HAP-1 (cell line): ENCODE data around the gene DKK3.
A peak's percentile ranks its signal among the peaks of the same experiment; 100 is the strongest.

ENCODE experiments used
- DNase-seq, 2 experiments: peaks; one replicate each; pipeline ENCODE4 v3.0.0-alpha.2; 2016 to 2020; ENCODE audit warnings: low spot score in 2 of 2
- H3K27me3 ChIP-seq: fragments of 250-450 bp; sonication (Bioruptor Pico); 2 replicates; pipeline ENCODE4 v1.5.1; 2020; ENCODE audit warnings: low read depth, mild to moderate bottlenecking, moderate library complexity
- H3K36me3 ChIP-seq: fragments of 250-450 bp; sonication (Bioruptor Pico); replicated peaks from 2 replicates; pipeline ENCODE4 v1.5.1; 2020; ENCODE audit warnings: mild to moderate bottlenecking
- H3K4me1 ChIP-seq: fragments of 250-450 bp; sonication (Bioruptor Pico); 2 replicates; pipeline ENCODE4 v1.5.1; 2020; ENCODE audit warnings: mild to moderate bottlenecking
- H3K4me3 ChIP-seq: fragments of 250-450 bp; sonication (Bioruptor Pico); 2 replicates; pipeline ENCODE4 v1.5.1; 2020; ENCODE audit warnings: mild to moderate bottlenecking, moderate library complexity
- H3K9me3 ChIP-seq: fragments of 250-450 bp; sonication (Bioruptor Pico); 2 replicates; pipeline ENCODE4 v1.5.1; 2020; ENCODE audit warnings: mild to moderate bottlenecking, moderate library complexity
- in situ Hi-C: fragments of 300-500 bp; cut with MboI; formaldehyde crosslinking; loops from 3 replicates; pipeline ENCODE4 v1.14.3; 2020; ENCODE audit warnings: low sequenced_read_pairs, inconsistent platforms, mixed read lengths

DKK3 gene

GRCh38 chr11:11968511-11969280, 39.7 kb downstream of the DKK3 start:
- Histone ChIP-seq H3K4me3 (no peak overlapping the region), H3K36me3 (no peaks in the 10 kb centered on the region), H3K27me3 (no peaks in the 10 kb centered on the region), H3K4me1 (no peaks in the 10 kb centered on the region), H3K9me3 (no peaks in the 10 kb centered on the region)
- DNase-seq, result no peak
- in situ Hi-C loops, result no loop called here

- H3K36me3 ChIP-seq, result no peaks in the 10 kb centered on the region
- DNase-seq, result no peak
- H3K9me3 ChIP-seq, result no peaks in the 10 kb centered on the region
- in situ Hi-C loops, result no loop called here
- H3K4me3 ChIP-seq, result no peak overlapping the region
- no peaks in the 10 kb centered on the region for H3K4me1 ChIP-seq
- H3K27me3 ChIP-seq, result no peaks in the 10 kb centered on the region
Measured at GRCh38 chr11:11967669-11968510, 40.5 kb downstream of the DKK3 start.

- no peak overlapping the region for H3K4me3 ChIP-seq
- in situ Hi-C loops, result no loop called here
- no peaks in the 10 kb centered on the region for H3K36me3 ChIP-seq
- no peaks in the 10 kb centered on the region for H3K9me3 ChIP-seq
- no peaks in the 10 kb centered on the region for H3K27me3 ChIP-seq
- no peaks in the 10 kb centered on the region for H3K4me1 ChIP-seq
- peak; percentile 57 to 89 for DNase-seq
Measured at GRCh38 chr11:11966826-11967668, 41.4 kb downstream of the DKK3 start.

- H3K27me3 ChIP-seq, result no peaks in the 10 kb centered on the region
- in situ Hi-C loops, result no loop called here
- no peaks in the 10 kb centered on the region for H3K4me1 ChIP-seq
- H3K4me3 ChIP-seq, result no peak overlapping the region
- no peaks in the 10 kb centered on the region for H3K36me3 ChIP-seq
- H3K9me3 ChIP-seq, result no peaks in the 10 kb centered on the region
- no peak for DNase-seq
Measured at GRCh38 chr11:11966354-11966741, 42.1 kb downstream of the DKK3 start.

GRCh38 chr11:11965656-11966353, 42.6 kb downstream of the DKK3 start:
- no peak for DNase-seq
- H3K27me3 ChIP-seq, result no peaks in the 10 kb centered on the region
- H3K9me3 ChIP-seq, result no peaks in the 10 kb centered on the region
- in situ Hi-C loops, result no loop called here
- no peaks in the 10 kb centered on the region for H3K36me3 ChIP-seq
- no peaks in the 10 kb centered on the region for H3K4me1 ChIP-seq
- no peak overlapping the region for H3K4me3 ChIP-seq

- no peak for DNase-seq
- Histone ChIP-seq H3K36me3 (no peaks in the 10 kb centered on the region), H3K4me1 (no peaks in the 10 kb centered on the region), H3K4me3 (no peak overlapping the region), H3K9me3 (no peaks in the 10 kb centered on the region), H3K27me3 (no peaks in the 10 kb centered on the region)
- in situ Hi-C loops, result no loop called here
Measured at GRCh38 chr11:11965192-11965591, 43.2 kb downstream of the DKK3 start.

GRCh38 chr11:11964774-11965150, 43.7 kb downstream of the DKK3 start:
- no peak for DNase-seq
- H3K9me3 ChIP-seq, result no peaks in the 10 kb centered on the region
- no peak overlapping the region for H3K4me3 ChIP-seq
- in situ Hi-C loops, result no loop called here
- no peaks in the 10 kb centered on the region for H3K27me3 ChIP-seq
- no peaks in the 10 kb centered on the region for H3K36me3 ChIP-seq
- H3K4me1 ChIP-seq, result no peaks in the 10 kb centered on the region

GRCh38 chr11:11963842-11964773, 44.3 kb downstream of the DKK3 start:
- H3K27me3 ChIP-seq, result no peaks in the 10 kb centered on the region
- DNase-seq, result no peak

GRCh38 chr11:11963067-11963466, 45.4 kb downstream of the DKK3 start:
- Histone ChIP-seq H3K9me3 (no peaks in the 10 kb centered on the region), H3K27me3 (no peaks in the 10 kb centered on the region), H3K4me1 (no peaks in the 10 kb centered on the region), H3K4me3 (no peak overlapping the region), H3K36me3 (no peaks in the 10 kb centered on the region)
- DNase-seq, result no peak
- in situ Hi-C loops, result no loop called here

More at GRCh38 chr11:11963842-11964773, 44.3 kb downstream of the DKK3 start:
- Histone ChIP-seq H3K36me3 (no peaks in the 10 kb centered on the region), H3K4me1 (no peaks in the 10 kb centered on the region), H3K9me3 (no peaks in the 10 kb centered on the region), H3K4me3 (no peak overlapping the region)
- in situ Hi-C loops, result no loop called here

- H3K4me3 ChIP-seq, result no peak overlapping the region
- H3K36me3 ChIP-seq, result peaks cover 6% of the 10 kb centered on the region
- DNase-seq, result no peak
- H3K27me3 ChIP-seq, result no peaks in the 10 kb centered on the region
- in situ Hi-C loops, result no loop called here
- H3K4me1 ChIP-seq, result no peaks in the 10 kb centered on the region
- no peaks in the 10 kb centered on the region for H3K9me3 ChIP-seq
Measured at GRCh38 chr11:11961399-11962028, 46.9 kb downstream of the DKK3 start.

- DNase-seq, result no peak
- Histone ChIP-seq H3K4me1 (no peaks in the 10 kb centered on the region), H3K4me3 (no peak overlapping the region), H3K36me3 (peaks cover 15% of the 10 kb centered on the region), H3K9me3 (no peaks in the 10 kb centered on the region), H3K27me3 (no peaks in the 10 kb centered on the region)
- in situ Hi-C loops, result no loop called here
Measured at GRCh38 chr11:11960687-11961086, 47.7 kb downstream of the DKK3 start.

GRCh38 chr11:11959601-11960000, 48.8 kb downstream of the DKK3 start:
- Histone ChIP-seq H3K4me3 (no peak overlapping the region), H3K4me1 (no peaks in the 10 kb centered on the region), H3K9me3 (no peaks in the 10 kb centered on the region), H3K36me3 (peaks cover 25% of the 10 kb centered on the region), H3K27me3 (no peaks in the 10 kb centered on the region)
- no peak for DNase-seq
- in situ Hi-C loops, result no loop called here
